Measurements from ENCODE around the gene ELP6.

The ELP6 gene, protein sequence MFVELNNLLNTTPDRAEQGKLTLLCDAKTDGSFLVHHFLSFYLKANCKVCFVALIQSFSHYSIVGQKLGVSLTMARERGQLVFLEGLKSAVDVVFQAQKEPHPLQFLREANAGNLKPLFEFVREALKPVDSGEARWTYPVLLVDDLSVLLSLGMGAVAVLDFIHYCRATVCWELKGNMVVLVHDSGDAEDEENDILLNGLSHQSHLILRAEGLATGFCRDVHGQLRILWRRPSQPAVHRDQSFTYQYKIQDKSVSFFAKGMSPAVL

DNA sequence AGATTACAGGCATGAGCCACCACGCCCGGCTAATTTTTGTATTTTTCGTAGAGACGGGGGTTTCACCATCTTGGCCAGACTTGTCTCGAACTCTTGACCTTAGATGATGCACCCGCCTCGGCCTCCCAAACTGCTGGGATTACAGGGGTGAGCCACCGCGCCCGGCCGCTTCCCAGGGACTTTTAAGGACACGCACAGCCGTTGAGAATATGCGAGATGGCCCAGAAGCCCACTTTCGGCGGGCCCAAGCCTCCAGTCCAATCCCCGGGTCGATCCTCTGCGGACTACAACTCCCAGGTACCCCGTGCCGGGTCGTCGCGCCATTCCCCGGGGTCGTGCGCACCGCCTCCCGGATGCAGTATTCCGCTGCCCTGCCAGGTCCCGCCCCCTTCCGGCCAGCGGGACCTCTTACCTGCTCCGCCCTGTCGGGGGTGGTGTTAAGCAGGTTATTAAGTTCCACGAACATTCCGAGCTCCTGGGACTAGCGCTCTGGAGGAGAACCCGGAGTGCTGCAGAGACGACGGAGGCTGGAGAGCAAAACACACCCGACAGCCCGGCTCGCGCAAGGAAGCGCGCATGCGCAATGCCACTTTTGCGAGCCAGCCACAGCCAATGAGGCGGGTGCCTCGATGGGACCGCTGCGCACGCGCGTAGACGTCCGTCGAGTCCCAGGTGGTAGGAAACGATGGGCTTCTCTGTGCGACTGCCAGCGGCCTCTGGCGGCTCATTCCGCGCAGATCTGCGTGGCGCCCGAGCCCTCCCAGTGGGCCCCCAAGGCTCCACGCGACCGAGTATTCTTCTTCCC lies at the start of gene ELP6:
ELP6 (minus strand) TSS at position 588 of the 805 bp plus-strand sequence; CDS start at position 466, 122 bp downstream.
- intact Hi-C loops (cut with DNase I; ENCODE audit: low total_unique reads), result no loop called here
- Histone ChIP-seq H3K36me3 (peaks cover 4 to 17% (median 13%) of the 10 kb centered on the region in 3 donors), H3K27me3 (no peaks in the 10 kb centered on the region), H3K27ac (peak within 1 kb of the TSS; percentile 82 to 88), H3K9me3 (no peaks in the 10 kb centered on the region), H3K4me1 (peaks cover 0 to 8% (median 6%) of the 10 kb centered on the region in 4 donors), H3K4me3 (peak within 1 kb of the TSS; percentile 70)
- DNase-seq, result peak; percentile 95 to 98
- TF ChIP-seq, protein P1, sequence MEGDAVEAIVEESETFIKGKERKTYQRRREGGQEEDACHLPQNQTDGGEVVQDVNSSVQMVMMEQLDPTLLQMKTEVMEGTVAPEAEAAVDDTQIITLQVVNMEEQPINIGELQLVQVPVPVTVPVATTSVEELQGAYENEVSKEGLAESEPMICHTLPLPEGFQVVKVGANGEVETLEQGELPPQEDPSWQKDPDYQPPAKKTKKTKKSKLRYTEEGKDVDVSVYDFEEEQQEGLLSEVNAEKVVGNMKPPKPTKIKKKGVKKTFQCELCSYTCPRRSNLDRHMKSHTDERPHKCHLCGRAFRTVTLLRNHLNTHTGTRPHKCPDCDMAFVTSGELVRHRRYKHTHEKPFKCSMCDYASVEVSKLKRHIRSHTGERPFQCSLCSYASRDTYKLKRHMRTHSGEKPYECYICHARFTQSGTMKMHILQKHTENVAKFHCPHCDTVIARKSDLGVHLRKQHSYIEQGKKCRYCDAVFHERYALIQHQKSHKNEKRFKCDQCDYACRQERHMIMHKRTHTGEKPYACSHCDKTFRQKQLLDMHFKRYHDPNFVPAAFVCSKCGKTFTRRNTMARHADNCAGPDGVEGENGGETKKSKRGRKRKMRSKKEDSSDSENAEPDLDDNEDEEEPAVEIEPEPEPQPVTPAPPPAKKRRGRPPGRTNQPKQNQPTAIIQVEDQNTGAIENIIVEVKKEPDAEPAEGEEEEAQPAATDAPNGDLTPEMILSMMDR (IDR thresholded peaks at IDR 0.05), result peak; percentile 16 to 27

DNA sequence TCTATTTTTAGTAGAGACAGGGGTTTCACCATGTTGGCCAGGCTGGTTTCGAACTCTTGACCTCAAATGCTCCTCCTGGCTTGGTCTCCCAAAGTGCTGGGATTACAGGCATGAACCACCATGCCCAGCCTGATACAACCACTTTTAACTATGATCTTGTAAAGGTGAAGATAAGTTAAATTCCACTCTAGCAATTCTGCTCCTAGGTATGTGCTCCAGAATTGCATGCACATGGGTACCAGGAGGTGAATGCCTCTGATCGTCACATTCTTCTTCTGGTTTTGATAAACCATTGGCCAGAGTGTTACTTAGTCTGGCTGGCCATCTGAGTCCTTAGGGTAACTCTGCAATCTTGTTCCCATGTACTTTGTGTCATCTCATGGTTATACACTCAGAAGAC lies 42.8 kb upstream of the ELP6 start:
- Histone ChIP-seq H3K27me3 (peaks cover 0 to 4% of the 10 kb centered on the region in 2 donors), H3K4me3 (no peak overlapping the region), H3K4me1 (no peaks in the 10 kb centered on the region), H3K9me3 (peaks cover 0 to 9% (median 0%) of the 10 kb centered on the region in 3 donors), H3K27ac (no peak overlapping the region), H3K36me3 (no peaks in the 10 kb centered on the region)
- intact Hi-C loops (cut with DNase I; ENCODE audit: low total_unique reads), result no loop called here
- TF ChIP-seq, protein P1 (IDR thresholded peaks at IDR 0.05), result no peak
- no peak for DNase-seq

DNA sequence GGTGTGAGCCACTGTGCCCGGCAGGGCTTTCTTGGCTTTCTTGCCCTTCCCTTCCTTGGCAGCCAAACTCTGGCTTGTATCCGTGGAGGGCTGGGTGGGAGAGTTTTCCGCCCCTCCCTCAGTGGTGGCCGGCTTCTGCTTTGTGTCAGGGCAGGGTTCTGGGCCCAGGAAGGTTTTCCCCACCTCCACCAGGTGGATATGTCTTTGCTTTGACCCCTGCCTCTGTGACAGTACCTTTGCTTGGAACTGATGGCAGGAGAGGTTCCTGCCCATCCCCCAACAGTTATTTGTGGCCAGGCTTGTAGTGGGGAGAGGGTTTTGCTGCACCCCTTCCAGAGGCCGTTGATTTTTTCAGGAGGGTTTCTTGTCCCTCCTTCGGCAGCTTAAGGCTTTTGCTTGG lies 40.8 kb upstream of the ELP6 start:
- no peak overlapping the region for H3K4me3 ChIP-seq
- TF ChIP-seq, protein P1 (IDR thresholded peaks at IDR 0.05), result no peak
- no peaks in the 10 kb centered on the region for H3K4me1 ChIP-seq
- H3K36me3 ChIP-seq, result no peaks in the 10 kb centered on the region
- intact Hi-C loops (cut with DNase I; ENCODE audit: low total_unique reads), result no loop called here
- peaks cover 0 to 4% of the 10 kb centered on the region in 2 donors for H3K27me3 ChIP-seq
- no peak overlapping the region for H3K27ac ChIP-seq
- no peak for DNase-seq
- peaks cover 0 to 9% (median 0%) of the 10 kb centered on the region in 3 donors for H3K9me3 ChIP-seq

DNA sequence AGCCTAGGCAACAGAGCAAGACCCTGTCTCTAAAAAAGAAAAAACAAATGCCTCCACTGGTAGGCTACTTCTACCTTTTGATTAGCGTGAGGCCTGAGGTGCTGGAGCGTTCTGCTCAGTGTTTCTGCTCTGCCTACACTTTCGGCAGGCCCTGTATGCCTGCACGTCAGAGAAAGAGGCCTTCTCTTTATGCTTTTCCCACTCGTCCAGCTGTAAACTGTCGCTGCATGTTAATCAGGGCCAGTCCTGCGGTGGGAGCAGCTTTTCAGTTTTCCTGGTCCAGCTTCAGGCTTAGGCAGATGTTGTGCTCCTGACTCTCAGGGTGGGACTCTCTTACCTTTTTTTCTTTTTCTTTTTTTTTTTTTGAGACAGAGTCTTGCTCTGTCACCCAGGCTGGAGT lies 39.9 kb upstream of the ELP6 start:
- Histone ChIP-seq H3K4me3 (no peak overlapping the region), H3K4me1 (no peaks in the 10 kb centered on the region), H3K9me3 (peaks cover 0 to 9% (median 0%) of the 10 kb centered on the region in 3 donors), H3K36me3 (no peaks in the 10 kb centered on the region), H3K27me3 (peaks cover 0 to 4% of the 10 kb centered on the region in 2 donors), H3K27ac (no peak overlapping the region)
- intact Hi-C loops (cut with DNase I; ENCODE audit: low total_unique reads), result no loop called here
- TF ChIP-seq, protein P1 (IDR thresholded peaks at IDR 0.05), result no peak
- no peak for DNase-seq

DNA sequence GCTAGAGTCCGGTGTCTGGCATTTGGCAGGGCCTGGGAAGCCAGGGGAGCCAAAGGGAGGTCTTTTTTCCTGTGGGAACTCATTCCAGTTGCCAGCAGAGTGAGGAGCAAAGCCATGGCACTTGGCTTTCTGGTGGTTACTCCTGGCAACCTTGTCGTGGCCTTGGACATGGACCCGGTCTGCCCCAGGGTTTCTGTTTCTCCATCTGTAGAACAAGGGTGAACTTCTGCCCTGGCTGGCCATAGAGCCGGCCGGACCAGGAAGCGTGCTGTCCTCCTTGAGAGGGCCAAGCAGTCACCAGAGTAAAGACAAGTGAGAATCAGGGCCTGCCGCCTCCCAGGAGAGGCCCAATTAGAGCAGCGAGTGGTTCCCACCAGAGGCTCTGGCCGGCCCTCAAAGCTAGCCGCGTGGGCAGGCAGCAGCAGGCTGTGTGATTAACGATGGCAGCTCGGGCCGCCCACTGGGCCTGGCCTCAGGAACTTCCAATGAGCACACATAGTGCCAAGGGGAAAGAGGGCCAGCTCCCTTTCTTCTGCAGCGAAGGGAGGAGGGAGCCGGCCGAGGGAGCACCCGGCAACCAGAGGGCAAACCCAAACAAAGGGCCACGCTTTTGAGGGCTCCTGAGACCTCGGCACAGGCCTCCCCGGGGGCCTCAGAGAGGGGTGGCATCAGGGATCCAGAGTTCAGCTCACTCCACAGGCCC lies 29.1 kb upstream of the ELP6 start:
- Histone ChIP-seq H3K27ac (peak overlapping the region; percentile 57 to 62), H3K4me1 (peaks cover 0 to 12% (median 11%) of the 10 kb centered on the region in 4 donors), H3K4me3 (peak overlapping the region in 1 of 2 donors; percentile 26), H3K27me3 (no peaks in the 10 kb centered on the region), H3K36me3 (no peaks in the 10 kb centered on the region), H3K9me3 (no peaks in the 10 kb centered on the region)
- TF ChIP-seq, protein P1 (IDR thresholded peaks at IDR 0.05), result no peak
- intact Hi-C loops (cut with DNase I; ENCODE audit: low total_unique reads), result no loop called here
- peak; percentile 39 to 81 for DNase-seq
